LNCAP (cell line): ENCODE results near the gene DNAJC15.

Experiments
- CTCF ChIP-seq: fragments of 450-650 bp; IDR thresholded peaks from 2 replicates; pipeline ENCODE4 v1.5.1; 2017; ENCODE audit warnings: mild to moderate bottlenecking

DNAJC15 gene

DNA sequence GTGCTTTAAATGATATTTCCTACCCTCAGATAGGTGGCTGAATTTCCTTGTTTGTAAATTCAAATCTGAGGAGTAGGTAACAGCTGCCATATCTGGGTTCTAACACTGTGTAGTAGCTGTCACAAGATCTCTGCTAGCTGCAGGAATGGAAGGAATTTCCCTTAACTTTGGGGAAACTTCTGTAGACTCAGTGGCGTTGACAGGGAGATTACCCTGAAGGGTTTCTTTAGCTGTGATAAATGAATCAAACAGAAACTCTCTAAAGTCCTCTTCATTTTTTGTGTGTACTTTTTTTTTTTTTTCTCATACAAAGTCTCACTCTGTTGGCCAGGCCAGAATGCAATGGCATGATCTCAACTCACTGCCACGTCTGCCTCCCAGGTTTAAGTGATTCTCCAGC lies 26.0 kb upstream of the DNAJC15 start:
- no peak for TF ChIP-seq CTCF

DNA sequence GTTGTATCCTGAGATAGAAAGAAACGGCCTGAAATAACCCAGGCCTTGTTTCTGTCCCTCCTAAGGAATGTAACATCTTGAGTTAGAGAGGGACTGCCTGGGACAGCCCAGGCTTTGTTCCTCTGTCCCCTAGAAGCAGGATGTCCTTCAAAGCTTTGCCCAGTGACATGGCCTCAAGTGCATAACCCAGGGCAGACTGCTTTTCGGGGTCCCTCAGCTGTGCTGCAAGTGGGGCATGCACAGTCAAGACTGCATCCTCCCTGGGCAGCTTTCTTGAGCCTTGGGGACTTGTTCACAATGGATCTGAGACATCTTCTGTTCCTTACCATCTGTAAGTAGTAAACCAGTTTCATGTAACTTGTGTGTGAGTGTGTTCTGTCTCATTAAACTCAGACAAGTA lies 23.9 kb upstream of the DNAJC15 start:
- no peak for TF ChIP-seq CTCF

DNA sequence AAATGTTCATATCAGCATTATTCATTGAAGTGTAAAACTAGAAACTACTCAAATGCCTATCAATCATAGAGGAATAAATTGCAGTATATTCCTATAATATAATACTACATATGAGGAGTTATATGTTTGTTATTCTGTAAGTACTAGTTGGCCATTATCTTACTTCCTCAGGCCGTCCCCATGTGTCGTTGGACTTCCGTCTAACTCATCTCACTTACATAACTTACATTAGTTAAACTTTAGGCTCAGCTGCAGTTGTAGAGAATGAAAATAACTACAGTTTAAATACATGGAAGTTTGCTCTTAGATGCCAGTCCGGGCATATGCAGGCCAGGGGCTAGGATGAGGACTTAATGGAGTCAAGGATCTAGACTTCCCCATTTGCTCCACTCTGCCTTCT lies 22.7 kb upstream of the DNAJC15 start:
- TF ChIP-seq CTCF = no peak

- TF ChIP-seq CTCF = no peak
These were observed 21.4 kb upstream of the DNAJC15 start for GRCh38 chr13:43002021-43002420.

GRCh38 chr13:43003010-43003409 lies 20.4 kb upstream of the DNAJC15 start:
- no peak for TF ChIP-seq CTCF

GRCh38 chr13:43003729-43004128 lies 19.7 kb upstream of the DNAJC15 start:
- TF ChIP-seq CTCF = no peak

DNA sequence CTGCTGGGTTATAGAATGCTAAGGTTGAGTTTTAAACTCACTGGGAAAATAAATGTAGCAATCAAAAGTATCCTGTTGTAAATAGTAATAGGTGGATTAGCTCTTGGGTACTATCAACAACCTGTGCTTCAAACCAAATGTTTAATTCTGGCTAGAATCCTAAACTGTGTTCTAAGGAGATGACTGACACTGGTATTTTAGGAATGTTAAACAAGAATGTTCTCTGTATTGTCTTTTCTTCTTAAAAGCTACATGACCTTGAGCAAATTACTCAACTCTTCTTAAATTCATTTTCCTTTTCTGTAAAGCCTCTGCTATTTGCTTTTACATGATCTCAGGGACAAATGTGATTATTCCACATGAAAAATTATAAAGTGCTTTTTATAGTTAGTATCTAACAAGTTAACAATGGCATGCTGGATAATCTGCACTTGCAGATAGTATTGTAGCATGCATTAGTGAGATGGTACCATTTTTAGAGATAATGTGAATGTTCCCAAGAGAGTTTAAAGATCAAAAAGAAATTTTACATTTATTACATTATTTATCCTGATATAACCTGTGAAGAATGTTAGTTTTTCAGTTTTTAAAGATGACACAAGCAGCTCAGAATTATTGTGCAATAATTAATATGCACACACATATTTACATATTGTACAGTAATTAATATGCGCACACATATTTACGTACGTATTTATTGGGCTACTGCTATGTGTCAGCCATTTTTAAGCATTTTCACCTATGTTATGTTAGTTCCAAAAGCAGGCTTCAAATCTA lies 17.7 kb upstream of the DNAJC15 start:
- TF ChIP-seq CTCF = no peak
